GM19328 (cell line): Measurements from ENCODE around the gene MKI67.

Experiments
- ATAC-seq: cut with Tn5 transposase; IDR thresholded peaks from one replicate; pipeline ENCODE4 v1.9.1; 2021; ENCODE audit warnings: mild to moderate bottlenecking, moderate library complexity; ENCODE audit not compliant: unreplicated experiment

MKI67 gene

GRCh38 chr10:128086003-128086863 lies 40.0 kb downstream of the MKI67 start:
- no peak for ATAC-seq

- no peak for ATAC-seq
Observed at GRCh38 chr10:128084991-128085390, 41.2 kb downstream of the MKI67 start.

- no peak for ATAC-seq
Observed at GRCh38 chr10:128084364-128084763, 41.9 kb downstream of the MKI67 start.

GRCh38 chr10:128083191-128083895 lies 42.9 kb downstream of the MKI67 start:
- ATAC-seq, result no peak

- ATAC-seq, result no peak
Observed at GRCh38 chr10:128081720-128082119, 44.5 kb downstream of the MKI67 start.

GRCh38 chr10:128081222-128081621 lies 45.0 kb downstream of the MKI67 start:
- no peak for ATAC-seq

GRCh38 chr10:128080641-128081040 lies 45.6 kb downstream of the MKI67 start:
- no peak for ATAC-seq

GRCh38 chr10:128080231-128080630 lies 46.0 kb downstream of the MKI67 start:
- no peak for ATAC-seq

- ATAC-seq, result no peak
Observed at GRCh38 chr10:128078136-128078969, 47.9 kb downstream of the MKI67 start.

GRCh38 chr10:128077155-128077875 lies 48.9 kb downstream of the MKI67 start:
- ATAC-seq, result no peak

- ATAC-seq, result no peak
Observed at GRCh38 chr10:128074589-128074988, 51.6 kb downstream of the MKI67 start.

GRCh38 chr10:128073890-128074289 lies 52.3 kb downstream of the MKI67 start:
- ATAC-seq, result no peak

GRCh38 chr10:128072941-128073645 lies 53.1 kb downstream of the MKI67 start:
- ATAC-seq, result no peak

GRCh38 chr10:128072046-128072445 lies 54.2 kb downstream of the MKI67 start:
- ATAC-seq, result no peak

- ATAC-seq, result no peak
Observed at GRCh38 chr10:128071417-128071782, 54.8 kb downstream of the MKI67 start.

- ATAC-seq, result no peak
Observed at GRCh38 chr10:128070721-128071416, 55.4 kb downstream of the MKI67 start.

GRCh38 chr10:128070161-128070560 lies 56.1 kb downstream of the MKI67 start:
- ATAC-seq, result no peak

GRCh38 chr10:128069351-128070051 lies 56.7 kb downstream of the MKI67 start:
- no peak for ATAC-seq
